ENCODE measurements around the gene CPS1. TPM values are rescaled to one million over a fixed set of nuclear protein-coding genes. Genes with fewer than 3 reads are reported as not detected.

CPS1 gene
- total and polyA plus RNA-seq, 2 of the 8 experiments (the other 6 are each of a cell fraction or from before 2014, with no cell fraction given): 7.9 to 15.7 TPM

DNA sequence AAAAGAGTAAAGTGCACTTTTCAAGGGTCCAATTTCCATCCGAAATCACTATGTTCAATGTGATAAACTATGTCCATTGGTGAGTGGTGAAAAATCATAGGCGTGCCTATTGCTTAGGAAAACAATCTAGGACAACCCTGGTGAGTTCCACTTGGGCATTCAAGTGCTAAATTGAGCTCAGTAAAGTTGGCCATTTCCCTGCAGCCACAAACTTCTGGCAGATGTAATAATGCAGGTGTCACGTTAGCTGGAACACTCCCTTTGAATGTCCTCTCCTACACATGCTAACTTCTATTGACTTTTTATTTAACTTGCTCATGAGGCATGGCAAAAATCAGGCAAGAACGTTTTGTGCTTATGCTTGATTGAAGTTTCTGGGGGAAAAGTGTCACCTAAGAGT, 67.1 kb downstream of the CPS1 start (continued):
- TF ChIP-seq CHD7 (IDR thresholded peaks at IDR 0.05; ENCODE audit: insufficient replicate concordance, low read length) (no peak), FOSL1 (IDR thresholded peaks at IDR 0.05; ENCODE audit: insufficient read depth, low read depth, low read length) (no peak), RNF2 (IDR thresholded peaks at IDR 0.05; ENCODE audit: borderline replicate concordance, low read depth, low read length, missing control alignments, poor library complexity, severe bottlenecking) (no peak), SIN3A (conservative IDR thresholded peaks at IDR 0.05 in 1 of 2, IDR thresholded peaks at IDR 0.05 in 1 of 2; ENCODE audit: low read depth in 1 of 2, low read length in 2 of 2) (no peak), SP4 (IDR thresholded peaks at IDR 0.05; ENCODE audit: low read length) (no peak), SRF (IDR thresholded peaks at IDR 0.05; ENCODE audit: low read depth, low read length) (no peak), BCL11A (IDR thresholded peaks at IDR 0.05; ENCODE audit: low read depth in 2 of 2, low read length in 2 of 2) (no peak), HDAC6 (IDR thresholded peaks at IDR 0.05; ENCODE audit: low read depth, low read length) (no peak), NANOG (IDR thresholded peaks at IDR 0.05; ENCODE audit: insufficient read depth, low read depth, low read length, poor library complexity, severe bottlenecking) (no peak)
